ENCODE results near the gene CHIC1. TPM values are rescaled to one million over a fixed set of nuclear protein-coding genes. Genes with fewer than 3 reads are reported as not detected.
"Not testable (repeated sequence)": the region's sequence is repeated elsewhere in the genome, so short reads cannot be mapped to it uniquely, and the experiment has no call there.

CHIC1 gene
- polyA plus RNA-seq, 2 of the 4 experiments (the other 2 are of a cell fraction) = 7.8 to 13.7 TPM

GRCh38 chrX:73615022-73615421, 52.0 kb downstream of the CHIC1 start:
- 95% methylated on average over 2 of the region's 3 CpGs for WGBS (ENCODE audit: missing lambda C conversion rate)
- no peak for FAIRE-seq

DNA sequence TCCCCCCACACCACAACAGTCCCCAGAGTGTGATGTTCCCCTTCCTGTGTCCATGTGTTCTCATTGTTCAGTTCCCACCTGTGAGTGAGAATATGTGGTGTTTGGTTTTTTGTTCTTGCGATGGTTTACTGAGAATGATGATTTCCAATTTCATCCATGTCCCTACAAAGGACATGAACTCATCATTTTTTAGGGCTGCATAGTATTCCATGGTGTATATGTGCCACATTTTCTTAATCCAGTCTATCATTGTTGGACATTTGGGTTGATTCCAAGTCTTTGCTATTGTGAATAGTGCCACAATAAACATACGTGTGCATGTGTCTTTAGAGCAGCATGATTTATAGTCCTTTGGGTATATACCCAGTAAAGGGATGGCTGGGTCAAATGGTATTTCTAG, 78.7 kb downstream of the CHIC1 start:
- H3K4me2 ChIP-seq; H3K27ac ChIP-seq; CTCF ChIA-PET; H3K4me3 ChIP-seq; FAIRE-seq; POLR2A ChIA-PET; DNase-seq (ENCODE audit: low read depth in 1 of 2, low spot score in 1 of 2); H3K4me1 ChIP-seq; ATAC-seq: not testable (repeated sequence)
- WGBS (ENCODE audit: missing lambda C conversion rate) = 84% methylated on average over 2 of the region's 2 CpGs
- H3K9me3 ChIP-seq = peaks cover 12% of the 10 kb centered on the region; the same call in 1 of the 3 replicates

More at GRCh38 chrX:73615022-73615421, 52.0 kb downstream of the CHIC1 start:
- POLR2A ChIA-PET = no interaction called here
- no peak for DNase-seq (ENCODE audit: low read depth in 1 of 2, low spot score in 1 of 2)
- H3K4me2 ChIP-seq = no peak overlapping the region
- ATAC-seq = no peak
- no peaks in the 10 kb centered on the region for H3K4me1 ChIP-seq
- H3K9me3 ChIP-seq = no peaks in the 10 kb centered on the region
- CTCF ChIA-PET = no interaction called here
- H3K4me3 ChIP-seq = no peak overlapping the region
- H3K27ac ChIP-seq = no peak overlapping the region
- no peak for TF ChIP-seq HDAC2 (IDR thresholded peaks at IDR 0.05)
- TF ChIP-seq, protein P1, sequence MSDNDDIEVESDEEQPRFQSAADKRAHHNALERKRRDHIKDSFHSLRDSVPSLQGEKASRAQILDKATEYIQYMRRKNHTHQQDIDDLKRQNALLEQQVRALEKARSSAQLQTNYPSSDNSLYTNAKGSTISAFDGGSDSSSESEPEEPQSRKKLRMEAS (IDR thresholded peaks at IDR 0.05) = no peak
- TF ChIP-seq TP53 (CRISPR knock-in tag; IDR thresholded peaks at IDR 0.05) = no peak
- TF ChIP-seq NR3C1 (IDR thresholded peaks at IDR 0.05) = no peak
- TF ChIP-seq RARB (CRISPR knock-in tag; IDR thresholded peaks at IDR 0.05) = no peak

DNA sequence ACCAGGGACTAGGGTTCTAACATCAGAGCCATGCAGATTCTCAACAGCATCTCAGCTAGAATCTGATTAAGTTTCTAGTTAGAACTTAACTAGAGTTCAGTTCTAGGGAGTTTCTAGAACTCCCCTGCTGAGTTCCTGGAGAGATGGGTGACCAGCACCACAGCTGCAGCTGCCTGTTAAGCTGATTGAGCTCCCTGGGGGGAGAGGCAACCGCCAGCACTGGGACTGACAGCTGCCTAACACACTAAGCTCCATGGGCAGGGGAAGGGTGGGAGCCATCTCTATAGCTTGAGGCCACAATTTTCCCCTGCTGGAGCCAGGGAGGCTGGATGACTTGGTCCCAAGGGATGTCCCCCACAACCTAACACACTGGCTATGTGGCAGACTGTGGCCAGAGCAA, 84.2 kb downstream of the CHIC1 start:
- ChIA-PET POLR2A (no interaction called here), CTCF (no interaction called here)
- TF ChIP-seq SMC3 (IDR thresholded peaks at IDR 0.05) (no peak), HOXB13 (CRISPR knock-in tag; IDR thresholded peaks at IDR 0.05; ENCODE audit: low read depth) (no peak), TFCP2L1 (CRISPR knock-in tag; IDR thresholded peaks at IDR 0.05) (no peak), NR3C1 (IDR thresholded peaks at IDR 0.05) (no peak), FOSL2 (IDR thresholded peaks at IDR 0.05) (no peak), FOSL2 (CRISPR knock-in tag; IDR thresholded peaks at IDR 0.05) (no peak), CEBPB (IDR thresholded peaks at IDR 0.05) (no peak), PHF8 (IDR thresholded peaks at IDR 0.05; ENCODE audit: borderline replicate concordance, low read depth) (no peak), SREBF2 (IDR thresholded peaks at IDR 0.05) (no peak), E2F6 (IDR thresholded peaks at IDR 0.05; ENCODE audit: borderline replicate concordance, low read depth) (no peak), ZSCAN20 (CRISPR knock-in tag; IDR thresholded peaks at IDR 0.05) (no peak), NPAS2 (CRISPR knock-in tag; IDR thresholded peaks at IDR 0.05; ENCODE audit: borderline replicate concordance) (no peak)
- TF ChIP-seq, protein P2, sequence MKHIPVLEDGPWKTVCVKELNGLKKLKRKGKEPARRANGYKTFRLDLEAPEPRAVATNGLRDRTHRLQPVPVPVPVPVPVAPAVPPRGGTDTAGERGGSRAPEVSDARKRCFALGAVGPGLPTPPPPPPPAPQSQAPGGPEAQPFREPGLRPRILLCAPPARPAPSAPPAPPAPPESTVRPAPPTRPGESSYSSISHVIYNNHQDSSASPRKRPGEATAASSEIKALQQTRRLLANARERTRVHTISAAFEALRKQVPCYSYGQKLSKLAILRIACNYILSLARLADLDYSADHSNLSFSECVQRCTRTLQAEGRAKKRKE (CRISPR knock-in tag; IDR thresholded peaks at IDR 0.05; ENCODE audit: low read depth) = no peak
- TF ChIP-seq, protein P3, sequence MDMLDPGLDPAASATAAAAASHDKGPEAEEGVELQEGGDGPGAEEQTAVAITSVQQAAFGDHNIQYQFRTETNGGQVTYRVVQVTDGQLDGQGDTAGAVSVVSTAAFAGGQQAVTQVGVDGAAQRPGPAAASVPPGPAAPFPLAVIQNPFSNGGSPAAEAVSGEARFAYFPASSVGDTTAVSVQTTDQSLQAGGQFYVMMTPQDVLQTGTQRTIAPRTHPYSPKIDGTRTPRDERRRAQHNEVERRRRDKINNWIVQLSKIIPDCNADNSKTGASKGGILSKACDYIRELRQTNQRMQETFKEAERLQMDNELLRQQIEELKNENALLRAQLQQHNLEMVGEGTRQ (IDR thresholded peaks at IDR 0.05) = no peak
- no peak overlapping the region for H3K27ac ChIP-seq
- DNase-seq (ENCODE audit: low read depth in 1 of 2, low spot score in 1 of 2) (no peak), ATAC-seq (no peak), FAIRE-seq (no peak)
- H3K4me2 ChIP-seq = no peak overlapping the region
- no peak overlapping the region for H3K4me3 ChIP-seq
- H3K9me3 ChIP-seq = peaks cover 5% of the 10 kb centered on the region; the same call in 1 of the 3 replicates
- H3K4me1 ChIP-seq = no peaks in the 10 kb centered on the region
- WGBS (ENCODE audit: missing lambda C conversion rate) = no CpG with 5 or more reads among the region's 1 CpG

DNA sequence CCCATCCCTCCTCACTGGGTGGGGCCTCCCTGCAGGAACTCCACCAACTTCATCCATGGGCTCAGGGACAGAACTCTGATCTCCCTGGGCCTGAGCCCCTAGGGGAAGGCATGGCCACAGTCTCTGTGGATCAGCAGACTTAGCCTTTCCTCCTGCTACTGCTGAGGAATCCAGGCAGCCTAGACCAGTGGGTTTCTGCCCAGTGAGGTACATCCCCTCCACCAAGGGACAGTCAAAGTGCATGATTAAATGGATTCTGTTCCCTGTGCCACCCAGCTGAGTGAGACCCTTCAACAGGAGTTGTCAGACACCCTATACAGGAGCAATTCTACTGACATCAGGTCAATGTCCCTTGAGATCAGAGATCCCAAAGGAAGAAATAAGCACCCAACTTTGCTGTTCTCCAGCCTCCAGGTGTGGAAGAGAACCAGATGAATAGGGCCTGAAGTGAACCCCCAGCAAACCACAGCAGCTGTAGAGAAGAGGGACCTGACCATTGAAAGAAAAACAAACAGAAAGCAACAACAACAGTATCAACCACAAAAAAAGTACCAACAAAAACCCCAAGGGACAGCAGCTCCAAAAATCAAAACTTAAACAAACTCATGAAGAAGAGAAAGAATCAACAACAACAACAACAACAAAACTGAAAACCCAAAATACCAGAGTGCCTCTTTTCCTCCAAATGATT, 84.8 kb downstream of the CHIC1 start:
- no peaks in the 10 kb centered on the region for H3K4me1 ChIP-seq
- ChIA-PET POLR2A (no interaction called here), CTCF (no interaction called here)
- no peak overlapping the region for H3K4me3 ChIP-seq
- H3K4me2 ChIP-seq = no peak overlapping the region
- FAIRE-seq (no peak), DNase-seq (ENCODE audit: low read depth in 1 of 2, low spot score in 1 of 2) (no peak), ATAC-seq (no peak)
- H3K9me3 ChIP-seq = peaks cover 5% of the 10 kb centered on the region; the same call in 1 of the 3 replicates
- TF ChIP-seq NPAS2 (CRISPR knock-in tag; IDR thresholded peaks at IDR 0.05; ENCODE audit: borderline replicate concordance) (no peak), HOXB13 (CRISPR knock-in tag; IDR thresholded peaks at IDR 0.05; ENCODE audit: low read depth) (no peak), TP53 (CRISPR knock-in tag; IDR thresholded peaks at IDR 0.05) (no peak), EHMT2 (IDR thresholded peaks at IDR 0.05; ENCODE audit: low read depth) (no peak), RCOR1 (IDR thresholded peaks at IDR 0.05; ENCODE audit: low read depth, low read length) (no peak), FOXS1 (CRISPR knock-in tag; IDR thresholded peaks at IDR 0.05) (no peak)
- TF ChIP-seq, protein P1 (IDR thresholded peaks at IDR 0.05) = no peak
- no peak overlapping the region for H3K27ac ChIP-seq

- H3K4me2 ChIP-seq; ATAC-seq; CTCF ChIA-PET; DNase-seq (ENCODE audit: low read depth in 1 of 2, low spot score in 1 of 2); H3K9me3 ChIP-seq; H3K4me3 ChIP-seq; H3K4me1 ChIP-seq; FAIRE-seq; POLR2A ChIA-PET; H3K27ac ChIP-seq: not testable (repeated sequence)
- WGBS (ENCODE audit: missing lambda C conversion rate) = 53% methylated on average over 1 of the region's 1 CpG
Observed at GRCh38 chrX:73661322-73661721, 98.3 kb downstream of the CHIC1 start.

Measured in A549 (cell line).